ENCODE results near the gene SLC8A2. TPM values are rescaled to one million over a fixed set of nuclear protein-coding genes. Genes with fewer than 3 reads are reported as not detected.

Gene SLC8A2
- total RNA-seq, 1 donor from 2014 or later: 25.3 TPM

DNA sequence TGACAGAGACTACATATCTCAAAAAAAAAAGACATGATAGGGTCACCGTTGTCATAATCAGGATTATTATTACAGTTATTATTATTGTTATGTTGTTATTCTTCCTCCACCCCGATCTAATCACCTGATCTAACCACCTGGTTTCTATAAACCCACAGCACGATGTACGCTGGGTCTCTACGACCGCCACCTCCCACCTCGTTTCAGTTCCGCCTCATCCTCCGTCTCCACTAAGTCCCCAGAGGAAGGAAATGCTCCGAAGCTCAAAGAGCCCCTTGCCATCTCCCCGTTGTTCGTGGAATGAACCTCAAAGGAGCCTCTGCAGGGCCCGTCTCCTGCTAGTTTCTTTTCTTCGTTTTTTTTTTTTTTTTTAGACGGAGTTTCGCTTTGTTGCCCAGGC, 36.5 kb downstream of the SLC8A2 start:
- no peak for FAIRE-seq
- DNase-seq (ENCODE audit: low spot score in 2 of 2): no peak

DNA sequence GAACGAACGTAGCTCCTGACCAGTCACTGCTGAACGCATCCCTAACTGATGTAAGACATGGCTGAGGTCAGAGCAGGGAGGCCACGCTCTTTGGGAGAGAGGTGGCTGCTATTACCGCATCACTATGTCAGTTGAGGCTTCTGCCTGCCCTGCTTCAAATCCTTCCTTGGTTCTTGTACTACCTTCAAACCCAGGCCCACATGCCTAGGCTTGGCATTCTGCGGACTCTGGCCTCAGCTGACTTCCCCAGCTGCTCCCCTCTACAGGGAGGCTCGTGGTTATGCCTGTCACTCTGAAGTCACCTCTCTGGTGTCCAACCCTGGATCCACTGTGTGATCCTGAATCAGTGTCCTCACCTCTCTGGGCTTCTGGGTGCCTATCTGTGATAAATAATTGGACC, 37.6 kb downstream of the SLC8A2 start:
- no peak for FAIRE-seq
- no peak for DNase-seq (ENCODE audit: low spot score in 2 of 2)

DNA sequence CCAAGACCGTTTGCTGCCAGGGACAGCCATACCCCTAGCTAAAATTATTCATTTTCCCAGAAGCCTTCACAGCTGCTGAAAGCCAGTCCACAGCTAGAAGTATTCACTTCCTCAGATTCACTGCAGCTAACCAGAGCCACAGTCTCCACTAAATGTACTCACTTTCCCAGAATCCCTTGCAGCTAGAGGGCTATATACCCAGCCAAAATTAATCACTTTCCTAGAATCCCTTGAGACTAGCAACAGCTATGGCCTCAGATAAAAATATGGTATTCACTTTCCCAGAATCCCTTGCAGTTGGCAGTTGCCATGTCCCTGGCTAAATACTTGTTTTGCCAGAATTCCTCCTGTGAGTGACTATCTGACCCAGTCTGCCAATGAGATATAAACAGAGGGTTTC, 38.6 kb downstream of the SLC8A2 start:
- DNase-seq (ENCODE audit: low spot score in 2 of 2) (no peak), FAIRE-seq (no peak)

DNA sequence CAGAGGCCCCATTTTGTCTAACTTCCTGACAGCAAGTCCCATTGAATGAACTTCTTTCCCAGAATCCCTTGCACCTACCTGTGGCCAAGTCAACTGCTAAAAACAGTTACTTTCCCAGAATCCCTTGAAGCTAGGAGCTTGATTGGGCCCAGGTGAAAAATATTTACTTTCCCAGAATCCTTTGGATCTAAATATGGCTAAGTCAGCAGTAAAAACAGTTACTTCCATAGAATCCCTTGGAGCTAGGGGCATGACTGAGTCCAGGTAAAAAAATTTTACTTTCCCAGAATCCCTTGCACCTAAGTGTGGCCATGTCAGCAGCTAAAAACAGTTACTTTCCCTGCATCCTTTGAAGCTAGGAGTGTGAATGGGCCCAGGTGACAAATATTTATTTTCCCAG, 39.2 kb downstream of the SLC8A2 start:
- FAIRE-seq (no peak), DNase-seq (ENCODE audit: low spot score in 2 of 2) (no peak)

DNA sequence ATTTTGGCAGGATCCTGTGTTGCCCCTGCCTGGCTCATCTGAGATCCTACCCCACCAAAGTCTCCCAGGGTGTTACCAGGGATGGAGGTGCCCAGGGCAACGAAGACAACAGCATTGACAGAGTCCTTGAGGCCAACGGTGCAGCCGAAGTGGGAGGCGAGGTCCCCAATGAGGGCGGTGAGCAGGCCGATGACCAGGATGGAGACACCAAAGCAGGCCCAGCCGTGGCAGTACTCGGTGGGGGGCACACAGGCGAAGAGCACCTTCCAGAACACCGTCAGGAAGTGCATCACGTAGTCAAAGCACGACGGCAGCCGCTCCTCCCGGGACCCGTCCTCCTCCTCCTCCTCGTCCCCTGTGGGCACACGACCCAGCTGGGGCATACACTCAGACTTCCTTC, 39.6 kb downstream of the SLC8A2 start:
- FAIRE-seq: no peak
- DNase-seq (ENCODE audit: low spot score in 2 of 2): no peak

DNA sequence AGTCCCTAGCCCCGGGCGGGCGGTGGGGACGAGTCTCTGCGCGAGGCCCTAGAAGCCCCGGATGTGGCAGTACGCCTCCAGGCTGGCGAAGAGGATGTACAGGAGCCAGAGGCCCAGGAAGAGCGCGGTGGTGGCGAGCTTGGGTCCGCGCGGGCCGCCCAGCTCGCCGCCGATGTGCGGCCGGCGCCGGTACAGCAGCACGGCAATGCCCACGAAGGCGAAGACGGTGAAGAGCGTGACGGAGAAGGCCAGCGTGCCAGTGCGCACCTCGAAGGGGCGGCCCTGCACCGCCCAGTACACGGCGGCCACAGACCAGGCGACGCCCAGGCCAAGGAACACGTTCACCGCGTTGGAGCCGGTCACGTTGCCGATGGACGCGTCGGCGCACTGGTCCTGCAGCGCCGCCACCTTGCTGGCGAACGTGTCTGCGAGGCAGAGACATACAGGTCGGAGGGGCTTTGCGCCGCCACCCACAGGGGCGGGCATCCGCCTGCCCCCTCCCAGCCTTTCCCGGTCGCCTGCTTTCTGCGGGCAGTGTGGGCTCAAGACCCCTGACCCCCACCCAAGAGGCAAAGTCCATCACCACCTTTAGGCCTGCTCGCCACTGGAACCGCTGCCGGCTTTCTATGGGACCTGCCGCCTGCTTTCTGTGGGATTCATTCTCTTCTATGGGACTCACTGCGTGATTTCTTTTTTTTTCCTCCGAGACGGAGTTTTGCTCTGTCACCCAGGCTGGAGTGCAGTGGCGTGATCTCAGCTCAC, 41.5 kb downstream of the SLC8A2 start:
- no peak for FAIRE-seq

DNA sequence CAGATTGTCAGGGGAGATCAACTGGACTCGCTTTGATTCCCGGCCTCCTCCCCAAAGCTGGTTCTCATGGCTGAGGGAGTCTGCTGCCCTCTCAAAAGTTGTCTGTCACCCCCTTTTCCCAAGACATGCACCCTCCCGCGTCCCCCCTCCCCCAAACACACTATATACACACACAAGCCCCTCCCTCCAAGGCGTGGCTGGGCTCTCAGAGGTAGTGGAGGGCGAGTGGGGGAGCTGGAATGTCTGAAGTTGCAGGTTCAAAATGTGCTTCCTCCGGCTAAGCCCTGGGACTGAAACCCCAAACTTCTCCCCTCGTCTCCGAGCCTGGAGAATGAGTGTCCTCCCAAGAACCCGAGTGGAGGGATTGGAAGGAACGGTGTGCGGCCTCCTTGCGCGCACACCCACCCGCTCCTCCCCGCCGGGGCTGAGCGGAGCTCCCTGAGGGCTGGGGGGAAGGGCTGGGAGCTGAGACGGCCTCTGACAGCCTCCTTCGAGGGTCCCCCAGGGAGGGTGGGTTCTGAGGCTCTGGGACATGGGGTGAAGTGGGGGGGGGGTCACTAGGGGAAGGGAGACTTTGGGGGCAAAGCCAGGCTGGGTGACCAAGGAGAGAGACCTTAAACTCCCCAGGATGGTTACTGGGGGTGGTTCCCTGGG, 42.4 kb downstream of the SLC8A2 start:
- no peak for DNase-seq (ENCODE audit: low spot score in 2 of 2)
- FAIRE-seq: no peak

More for the DNA sequence above, 41.5 kb downstream of the SLC8A2 start:
- DNase-seq (ENCODE audit: low spot score in 2 of 2): no peak

DNA sequence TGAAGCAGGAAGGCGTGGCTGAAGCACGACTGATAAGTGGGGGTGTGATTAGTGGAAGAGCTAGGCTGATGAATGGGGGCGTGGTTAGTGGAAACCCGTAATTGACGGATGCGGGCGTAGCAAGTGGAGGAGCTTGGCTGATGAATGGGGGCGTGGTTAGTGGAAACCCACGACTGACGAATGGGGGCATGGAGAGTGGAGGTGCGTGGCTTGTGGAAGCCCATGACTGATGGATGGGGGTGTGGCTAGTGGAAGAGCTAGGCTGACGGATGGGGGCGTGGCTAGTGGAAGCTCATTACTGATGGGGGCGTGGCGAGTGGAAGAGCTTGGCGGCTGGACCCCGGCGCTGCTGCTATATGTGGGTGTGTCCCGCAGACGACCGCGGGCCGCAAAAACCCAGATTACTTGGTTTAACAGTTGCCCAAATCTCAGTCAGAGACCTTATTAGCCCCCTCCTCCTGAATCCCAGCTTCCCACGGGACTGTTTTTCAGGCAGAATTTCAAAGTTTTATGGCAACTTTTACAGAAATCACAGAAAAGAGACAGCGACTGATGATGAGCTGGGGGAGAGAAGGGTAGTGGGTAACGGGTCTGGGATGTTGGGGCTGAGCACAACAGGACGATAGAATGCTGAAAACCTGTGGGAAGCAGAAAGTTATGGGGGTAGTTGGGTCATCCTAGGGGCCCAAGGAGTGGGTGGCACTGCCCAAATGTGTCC, 43.4 kb downstream of the SLC8A2 start:
- FAIRE-seq: no peak
- peak; percentile 85 to 86 for DNase-seq (ENCODE audit: low spot score in 2 of 2)

DNA sequence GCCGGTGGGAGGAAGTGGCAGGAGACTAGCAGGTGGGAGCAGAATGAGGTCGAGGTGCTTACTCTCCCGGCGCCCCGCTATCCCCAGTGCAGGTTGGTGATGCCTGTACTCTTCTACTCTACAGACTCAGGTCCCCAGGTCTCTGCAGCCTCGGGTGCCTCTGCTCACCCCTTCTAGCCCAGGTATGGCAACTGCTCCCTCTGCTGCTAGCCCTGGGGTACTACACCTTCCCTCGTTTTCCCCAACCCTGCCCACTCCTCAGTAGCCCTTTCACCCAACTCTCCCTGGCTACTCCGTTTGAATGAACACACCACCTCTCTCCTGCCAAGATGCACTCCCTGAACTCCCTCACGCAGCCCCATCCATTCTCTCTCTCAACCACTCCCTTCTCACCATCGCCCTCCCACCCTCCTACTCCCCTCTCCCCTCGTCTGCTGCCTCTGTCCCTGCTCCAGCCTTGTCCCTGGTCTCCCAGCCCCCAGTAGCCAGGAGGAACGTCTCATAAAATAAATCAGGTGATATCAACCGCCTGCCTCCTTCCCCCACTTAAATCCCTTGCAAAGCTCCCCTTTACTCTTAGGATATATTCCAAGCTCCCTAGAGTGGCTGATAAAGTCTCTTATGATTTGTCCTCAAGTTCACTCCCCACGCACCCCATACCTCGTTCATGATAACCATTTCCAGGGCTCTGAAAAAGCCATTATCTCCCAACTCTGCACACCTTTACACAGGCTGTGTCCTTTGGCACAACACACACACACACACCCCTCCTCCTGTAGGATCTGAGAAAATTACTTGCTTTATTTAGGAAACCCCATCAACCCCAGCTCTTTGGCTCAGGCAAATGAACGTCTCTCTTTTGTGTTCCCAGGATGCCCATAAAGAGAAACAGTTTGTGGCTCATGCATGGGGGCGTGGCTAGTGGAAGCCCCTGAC, 44.2 kb downstream of the SLC8A2 start:
- DNase-seq (ENCODE audit: low spot score in 2 of 2): peak; percentile 68
- FAIRE-seq: no peak

DNA sequence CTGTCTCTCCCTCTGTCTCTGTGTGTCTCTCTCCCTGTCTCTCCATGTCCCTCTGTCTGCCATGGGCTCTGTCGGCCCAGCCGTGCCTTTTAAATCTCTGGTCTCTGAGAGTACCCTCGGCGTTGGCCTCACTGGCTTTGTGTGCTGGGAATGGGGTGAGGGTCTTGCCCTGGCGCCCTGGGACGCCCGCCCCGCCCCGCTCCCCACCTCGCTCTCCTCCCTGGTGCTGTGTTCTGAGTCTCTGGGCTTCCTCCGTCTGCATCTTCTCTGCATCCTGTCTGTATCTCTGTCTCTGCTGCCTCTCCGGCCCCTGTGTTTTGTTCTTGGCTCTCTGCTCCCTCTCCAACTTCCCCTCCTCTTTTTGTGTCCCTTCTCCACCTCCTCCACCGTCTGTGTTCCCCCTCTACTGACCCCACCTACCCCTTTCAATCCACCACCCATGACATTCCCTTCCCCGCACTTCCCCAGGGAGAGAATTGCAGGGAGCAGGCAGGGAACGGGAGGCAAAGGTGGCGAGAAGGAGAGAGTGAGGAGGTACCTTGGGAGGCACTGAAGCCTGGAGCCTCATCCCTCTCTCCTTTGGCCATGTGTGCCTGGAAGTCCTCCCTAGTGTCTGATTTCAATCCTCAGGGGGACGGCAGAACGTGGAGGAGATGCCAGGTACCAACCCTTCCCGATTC, 48.4 kb downstream of the SLC8A2 start:
- FAIRE-seq (no peak), DNase-seq (ENCODE audit: low spot score in 2 of 2) (no peak)

DNA sequence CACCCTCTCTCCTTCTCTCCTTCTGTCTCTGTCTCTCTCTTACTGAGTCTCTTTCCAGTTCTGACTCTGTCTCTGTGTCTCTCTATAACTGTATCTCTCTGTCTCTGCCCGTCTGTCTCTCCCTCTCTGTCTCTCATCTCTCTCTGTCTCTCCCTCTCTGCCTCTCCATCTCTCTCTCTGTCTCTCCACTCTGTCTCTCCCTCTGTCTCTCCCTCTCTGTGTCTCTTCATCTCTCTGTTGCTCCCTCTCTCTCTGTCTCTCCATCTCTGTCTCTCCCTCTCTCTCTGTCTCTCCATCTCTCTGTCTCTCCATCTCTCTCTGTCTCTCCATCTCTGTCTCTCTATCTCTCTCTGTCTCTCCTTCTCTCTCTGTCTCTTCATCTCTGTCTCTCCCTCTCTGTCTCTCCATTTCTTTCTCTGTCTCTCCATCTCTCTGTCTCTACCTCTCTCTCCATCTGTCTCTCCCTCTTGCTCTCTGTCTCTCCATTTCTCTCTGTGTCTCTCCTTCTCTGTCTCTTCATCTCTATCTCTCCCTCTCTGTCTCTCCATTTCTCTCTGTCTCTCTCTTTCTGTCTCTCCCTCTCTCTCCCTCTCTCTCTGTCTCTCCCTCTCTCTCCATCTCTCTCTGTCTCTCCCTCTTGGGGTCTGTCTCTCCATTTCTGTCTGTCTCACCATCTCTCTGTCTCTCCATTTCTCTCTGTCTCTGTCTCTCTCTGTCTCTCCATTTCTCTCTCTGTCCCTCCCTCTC, 49.1 kb downstream of the SLC8A2 start:
- FAIRE-seq (no peak), DNase-seq (ENCODE audit: low spot score in 2 of 2) (no peak)

DNA sequence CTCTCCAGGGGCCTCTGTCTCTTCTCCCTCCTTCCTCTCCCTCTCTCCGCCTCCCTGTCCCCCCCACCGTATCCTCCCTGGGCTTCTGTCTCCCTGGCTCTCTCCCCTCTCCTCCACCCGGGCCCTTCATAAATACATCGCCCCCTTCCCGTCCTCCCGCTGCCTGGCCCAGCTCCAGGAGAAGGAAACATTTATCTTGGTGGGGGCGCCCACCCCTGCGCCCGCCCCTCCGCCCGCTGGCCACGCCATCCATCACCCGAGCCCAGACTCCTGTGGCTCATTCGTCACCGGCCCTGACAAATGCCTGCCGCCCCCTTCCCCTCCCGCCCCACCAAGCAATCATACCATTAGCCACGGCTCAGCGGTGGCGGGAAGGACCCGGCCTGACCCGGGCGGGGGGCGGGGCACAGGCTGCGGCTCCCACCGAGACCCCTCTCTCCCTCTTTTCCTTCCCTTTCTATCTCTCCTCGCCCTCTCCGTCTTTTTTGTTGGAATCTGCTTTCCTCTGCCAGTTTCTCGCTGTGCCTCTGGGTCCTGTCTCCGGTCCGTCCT, 49.8 kb downstream of the SLC8A2 start:
- FAIRE-seq (no peak), DNase-seq (ENCODE audit: low spot score in 2 of 2) (no peak)

DNA sequence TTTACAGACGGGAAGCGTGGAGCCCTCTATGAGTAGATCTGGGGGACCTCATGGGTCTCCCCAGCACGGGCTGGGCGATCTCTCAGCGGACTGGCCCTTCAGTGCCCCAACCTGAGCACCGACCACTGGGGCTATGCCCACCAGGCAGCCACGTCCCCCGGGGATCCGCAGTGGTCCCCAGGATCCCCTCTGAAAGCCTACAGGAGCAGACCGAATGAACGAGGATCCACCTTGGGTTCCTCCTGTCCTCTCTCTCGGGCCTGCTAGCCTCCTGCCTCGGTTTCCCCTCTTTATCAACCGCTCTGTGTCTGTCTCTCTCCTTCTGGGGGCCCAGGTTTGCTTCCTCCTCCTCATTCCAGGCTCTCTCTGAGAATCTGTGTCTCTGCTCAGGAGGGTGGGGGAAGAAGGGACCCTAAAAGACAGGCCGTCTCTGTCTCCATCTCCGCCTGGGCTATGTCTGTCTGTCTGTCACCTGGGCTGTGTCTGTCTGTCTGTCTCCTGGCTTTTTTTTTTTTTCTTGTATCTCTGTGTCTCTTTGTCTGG, 50.4 kb downstream of the SLC8A2 start:
- DNase-seq (ENCODE audit: low spot score in 2 of 2) (no peak), FAIRE-seq (no peak)

DNA sequence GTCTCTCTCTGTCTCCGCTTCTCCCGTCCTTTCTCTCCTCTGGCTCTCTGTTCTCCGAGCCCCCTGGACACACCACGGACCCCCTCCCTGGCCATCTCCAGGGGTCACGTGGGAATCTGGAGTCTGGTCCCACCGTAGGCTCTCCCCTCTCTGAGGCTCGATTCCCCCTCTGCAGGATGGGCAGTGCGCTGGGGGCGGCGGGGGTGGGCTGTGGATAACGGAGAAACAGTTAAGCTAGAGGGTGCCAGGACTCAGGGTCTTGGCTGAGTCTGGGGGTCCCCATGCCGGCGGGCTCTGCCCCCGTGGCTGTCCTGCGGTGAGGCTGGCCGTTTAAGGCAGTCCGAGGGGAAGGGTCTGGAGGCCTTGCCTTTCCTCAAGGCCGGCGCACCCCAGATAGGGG, 51.9 kb downstream of the SLC8A2 start:
- FAIRE-seq (no peak), DNase-seq (ENCODE audit: low spot score in 2 of 2) (no peak)

DNA sequence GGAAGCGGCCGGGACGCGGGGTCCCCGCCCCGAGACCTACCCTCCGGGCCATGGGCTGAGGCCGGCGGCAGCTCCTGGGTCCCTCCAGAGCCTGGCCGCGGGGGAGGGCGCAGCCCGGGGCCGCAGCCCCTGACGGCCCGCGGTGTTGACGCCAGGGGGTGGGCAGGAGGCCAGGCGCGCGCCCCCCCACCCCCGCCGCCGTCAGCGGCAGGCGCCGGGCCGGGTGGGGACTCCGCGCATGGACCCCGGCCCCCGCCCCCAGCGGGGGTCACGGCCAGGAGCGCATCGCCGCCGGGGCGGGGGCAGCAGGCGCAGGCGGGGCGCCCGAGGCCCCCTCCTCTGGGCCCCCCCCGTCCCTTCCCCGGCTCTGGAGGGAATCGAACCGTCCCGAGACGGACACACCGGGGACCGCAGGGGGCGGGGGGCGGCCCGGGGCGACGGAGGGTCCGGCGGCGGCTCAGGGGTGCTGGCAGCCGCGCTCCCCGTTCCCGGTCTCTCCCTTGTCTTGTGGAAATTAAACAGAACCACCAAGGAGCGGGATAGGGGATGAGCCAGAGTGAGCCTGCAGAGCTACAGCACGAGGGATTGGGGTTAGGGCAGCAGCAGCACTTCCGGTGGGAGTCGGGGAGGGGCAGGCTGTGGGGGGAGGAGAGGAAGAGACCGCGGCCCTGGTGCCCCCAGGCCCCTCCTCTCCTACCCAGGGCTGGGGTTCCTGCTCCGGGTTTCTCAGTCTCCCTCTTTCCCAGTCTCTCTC, 52.5 kb downstream of the SLC8A2 start, which contains the start of gene MEIS3:
Gene MEIS3 (minus strand): TSS at position 498 of the 754 bp plus-strand sequence. CDS start 446 bp downstream, at position 52.
- FAIRE-seq (no peak), DNase-seq (ENCODE audit: low spot score in 2 of 2) (no peak)

DNA sequence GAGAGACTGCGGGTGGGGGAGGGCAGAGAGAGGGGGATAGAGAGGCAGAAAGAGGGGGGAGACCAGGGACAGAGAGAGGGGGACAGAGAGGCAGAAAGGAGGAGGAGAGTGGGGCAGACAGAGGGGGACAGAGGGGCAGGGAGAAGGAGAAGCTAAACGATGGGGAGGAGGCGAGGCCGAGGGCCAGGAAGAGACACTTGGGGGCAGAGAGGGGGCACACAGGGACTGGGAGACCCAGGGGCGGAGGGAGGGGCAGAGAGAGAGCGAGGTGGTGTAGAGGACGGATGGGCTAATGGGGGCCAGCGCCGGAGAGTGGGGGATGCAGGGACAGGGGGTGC, 53.0 kb downstream of the SLC8A2 start:
- DNase-seq (ENCODE audit: low spot score in 2 of 2) (no peak), FAIRE-seq (no peak)

DNA sequence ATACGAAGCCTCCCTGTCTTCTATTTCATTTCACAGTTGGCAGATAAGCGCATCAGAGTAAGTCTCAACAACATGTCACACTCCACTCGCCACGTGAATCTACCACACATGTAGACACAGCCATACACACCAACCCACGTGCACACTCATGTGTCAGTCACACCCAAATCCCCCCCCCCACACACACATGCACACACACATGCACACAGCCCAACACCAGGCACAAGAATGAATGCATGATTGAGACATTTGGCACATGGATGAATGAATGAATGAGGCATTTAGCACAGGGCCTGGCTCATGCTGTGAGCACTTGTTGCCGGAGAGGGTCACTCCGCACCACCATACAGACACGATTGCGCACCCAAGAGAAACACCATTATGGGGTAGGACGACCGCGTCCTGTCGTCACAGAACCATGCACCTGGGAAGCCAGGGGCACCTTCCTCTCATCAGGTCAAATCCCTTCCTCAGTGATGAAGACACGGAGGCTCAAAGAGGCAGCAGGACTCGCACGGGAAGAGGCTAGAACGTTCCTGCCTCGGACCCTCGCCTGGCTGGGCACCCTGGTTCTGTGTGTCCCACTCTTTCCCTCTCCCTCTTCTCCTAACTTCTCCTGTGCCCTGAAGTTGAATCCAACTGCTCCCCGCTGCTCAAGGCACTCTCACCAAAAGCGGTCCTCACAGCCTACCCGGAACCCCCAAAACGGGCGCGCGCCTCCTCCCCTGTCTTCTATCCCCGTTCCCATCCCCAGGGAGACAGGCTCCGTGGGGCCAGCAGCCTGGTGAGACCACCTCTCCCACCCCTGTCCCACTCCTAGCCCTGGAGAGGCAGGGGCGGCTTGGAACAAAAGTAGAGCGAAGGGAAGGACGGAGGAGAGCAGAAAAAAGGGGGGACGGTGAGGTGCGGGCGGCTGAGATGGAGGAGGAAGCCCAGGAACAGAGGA, 53.7 kb downstream of the SLC8A2 start:
- FAIRE-seq (no peak), DNase-seq (ENCODE audit: low spot score in 2 of 2) (no peak)
